Measurements from ENCODE around the gene SRSF9.
A peak's percentile ranks its signal among the peaks of the same experiment; 100 is the strongest.

DNA sequence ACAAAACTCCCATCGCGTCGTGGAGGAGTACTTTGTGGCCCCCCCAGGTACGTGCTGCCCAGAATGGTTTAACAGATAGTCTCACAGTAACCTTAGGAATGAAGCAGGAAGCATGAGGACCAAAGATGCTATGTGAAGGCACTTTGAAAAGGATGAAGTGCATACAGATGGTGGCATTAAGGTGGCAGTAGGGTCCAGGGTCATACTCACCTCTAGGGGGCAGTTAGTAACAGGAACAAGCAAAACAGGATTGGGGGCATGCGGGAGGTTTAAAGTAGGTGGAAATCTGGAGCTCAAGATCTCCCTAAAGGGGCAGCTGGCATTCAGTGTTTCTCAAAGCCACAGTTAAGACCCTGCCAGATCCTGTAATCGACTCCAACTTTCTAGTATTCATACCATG, 12.4 kb downstream of the SRSF9 start:
- TF ChIP-seq EZH2 (IDR thresholded peaks at IDR 0.05; ENCODE audit: borderline replicate concordance, insufficient read depth, low read length, poor library complexity, severe bottlenecking) (no peak), POLR2AphosphoS5 (IDR thresholded peaks at IDR 0.05) (no peak), CTCF (IDR thresholded peaks at IDR 0.05; ENCODE audit: poor library complexity, severe bottlenecking) (peak; percentile 32), EP300 (conservative IDR thresholded peaks at IDR 0.05; ENCODE audit: poor library complexity, severe bottlenecking) (no peak), SMC3 (conservative IDR thresholded peaks at IDR 0.05; ENCODE audit: poor library complexity) (no peak)
- TF ChIP-seq, protein P1, sequence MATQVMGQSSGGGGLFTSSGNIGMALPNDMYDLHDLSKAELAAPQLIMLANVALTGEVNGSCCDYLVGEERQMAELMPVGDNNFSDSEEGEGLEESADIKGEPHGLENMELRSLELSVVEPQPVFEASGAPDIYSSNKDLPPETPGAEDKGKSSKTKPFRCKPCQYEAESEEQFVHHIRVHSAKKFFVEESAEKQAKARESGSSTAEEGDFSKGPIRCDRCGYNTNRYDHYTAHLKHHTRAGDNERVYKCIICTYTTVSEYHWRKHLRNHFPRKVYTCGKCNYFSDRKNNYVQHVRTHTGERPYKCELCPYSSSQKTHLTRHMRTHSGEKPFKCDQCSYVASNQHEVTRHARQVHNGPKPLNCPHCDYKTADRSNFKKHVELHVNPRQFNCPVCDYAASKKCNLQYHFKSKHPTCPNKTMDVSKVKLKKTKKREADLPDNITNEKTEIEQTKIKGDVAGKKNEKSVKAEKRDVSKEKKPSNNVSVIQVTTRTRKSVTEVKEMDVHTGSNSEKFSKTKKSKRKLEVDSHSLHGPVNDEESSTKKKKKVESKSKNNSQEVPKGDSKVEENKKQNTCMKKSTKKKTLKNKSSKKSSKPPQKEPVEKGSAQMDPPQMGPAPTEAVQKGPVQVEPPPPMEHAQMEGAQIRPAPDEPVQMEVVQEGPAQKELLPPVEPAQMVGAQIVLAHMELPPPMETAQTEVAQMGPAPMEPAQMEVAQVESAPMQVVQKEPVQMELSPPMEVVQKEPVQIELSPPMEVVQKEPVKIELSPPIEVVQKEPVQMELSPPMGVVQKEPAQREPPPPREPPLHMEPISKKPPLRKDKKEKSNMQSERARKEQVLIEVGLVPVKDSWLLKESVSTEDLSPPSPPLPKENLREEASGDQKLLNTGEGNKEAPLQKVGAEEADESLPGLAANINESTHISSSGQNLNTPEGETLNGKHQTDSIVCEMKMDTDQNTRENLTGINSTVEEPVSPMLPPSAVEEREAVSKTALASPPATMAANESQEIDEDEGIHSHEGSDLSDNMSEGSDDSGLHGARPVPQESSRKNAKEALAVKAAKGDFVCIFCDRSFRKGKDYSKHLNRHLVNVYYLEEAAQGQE (IDR thresholded peaks at IDR 0.05; ENCODE audit: borderline replicate concordance): no peak
